OCI-LY7 (cell line): ENCODE data around the gene CUX1.

Experiments used
- CTCF ChIP-seq: fragments of 200-600 bp; sonication (generic); conservative IDR thresholded peaks from 2 replicates; pipeline ENCODE4 v1.5.1; 2014; ENCODE audit warnings: mild to moderate bottlenecking, antibody characterized with exemption, low read length, moderate library complexity, mixed read lengths
- EZH2phosphoT487 ChIP-seq: fragments of 200-600 bp; sonication (generic); IDR thresholded peaks from 2 replicates; pipeline ENCODE4 v1.6.1; 2018; ENCODE audit warnings: low read depth, borderline replicate concordance, mild to moderate bottlenecking, mixed run types, antibody characterized with exemption, low read length, moderate library complexity, mixed read lengths

DNA sequence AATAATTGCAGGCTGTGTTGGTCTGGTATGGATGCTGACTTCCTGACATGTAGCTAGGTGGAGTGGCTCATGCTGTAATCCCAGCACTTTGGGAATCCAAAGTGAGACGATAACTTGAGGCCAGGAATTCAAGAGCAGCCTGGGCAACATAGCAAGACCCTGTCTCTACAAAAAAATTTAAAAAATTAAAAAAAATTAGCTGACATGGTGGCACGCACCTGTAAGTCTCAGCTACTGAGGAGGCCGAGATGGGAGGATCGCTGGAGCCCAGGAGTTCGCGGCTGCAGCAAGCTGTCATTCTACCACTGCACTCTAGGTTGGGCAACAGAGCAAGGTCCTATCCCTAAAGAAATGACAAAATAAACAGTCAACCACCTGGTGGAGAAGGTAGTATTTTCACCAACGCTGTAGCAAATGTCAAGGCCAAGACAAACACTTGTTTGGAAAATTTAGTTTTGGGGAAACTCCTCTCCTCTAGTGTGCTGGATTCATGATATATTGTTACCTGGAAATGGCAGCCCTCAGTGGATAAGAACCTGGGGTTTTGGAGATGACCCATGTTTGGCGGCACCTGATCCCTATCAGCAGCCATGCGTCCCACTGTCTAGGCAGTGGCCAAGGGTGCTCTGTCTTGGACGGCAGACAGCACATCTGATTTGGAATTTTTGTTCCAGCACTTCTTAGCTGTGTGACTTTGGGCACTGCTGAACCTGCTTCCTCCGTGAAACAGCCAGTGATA is 29.5 kb downstream of the CUX1 start:
- TF ChIP-seq CTCF (no peak), EZH2phosphoT487 (no peak)
